GM19455 (cell line): Measurements from ENCODE around the gene CD84.
"Not testable (repeated sequence)": the region's sequence is repeated elsewhere in the genome, so short reads cannot be mapped to it uniquely, and the experiment has no call there.

ENCODE experiments used
- ATAC-seq: cut with Tn5 transposase; IDR thresholded peaks from one replicate; pipeline ENCODE4 v1.9.1; 2021; ENCODE audit not compliant: unreplicated experiment

CD84 gene

GRCh38 chr1:160544647-160545046 is 34.6 kb downstream of the CD84 start:
- ATAC-seq: no peak

GRCh38 chr1:160542303-160542945 is 36.9 kb downstream of the CD84 start:
- no peak for ATAC-seq

GRCh38 chr1:160541622-160542302 is 37.5 kb downstream of the CD84 start:
- no peak for ATAC-seq

DNA sequence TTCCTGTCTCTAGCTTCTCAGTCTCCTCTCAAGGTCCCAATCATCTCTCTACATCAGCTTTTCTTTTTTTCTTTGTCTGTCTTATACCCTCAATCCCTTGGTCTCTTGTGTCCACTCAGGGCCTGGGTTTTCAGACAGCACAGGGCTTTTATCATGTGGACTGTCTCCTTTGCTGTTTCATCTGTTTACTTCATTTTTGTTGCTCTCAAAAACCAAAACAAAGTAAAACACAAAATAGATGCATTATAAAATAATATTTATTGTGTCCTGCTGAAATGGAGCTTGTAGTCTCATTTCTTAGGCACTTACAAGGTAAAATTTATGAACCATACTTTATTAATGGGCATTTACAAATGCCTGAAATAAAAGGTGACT is 38.5 kb downstream of the CD84 start:
- no peak for ATAC-seq

- peak; percentile 89 for ATAC-seq
These were observed 39.1 kb downstream of the CD84 start for GRCh38 chr1:160539990-160540858.

- no peak for ATAC-seq
These were observed 39.7 kb downstream of the CD84 start for GRCh38 chr1:160539684-160539989.

DNA sequence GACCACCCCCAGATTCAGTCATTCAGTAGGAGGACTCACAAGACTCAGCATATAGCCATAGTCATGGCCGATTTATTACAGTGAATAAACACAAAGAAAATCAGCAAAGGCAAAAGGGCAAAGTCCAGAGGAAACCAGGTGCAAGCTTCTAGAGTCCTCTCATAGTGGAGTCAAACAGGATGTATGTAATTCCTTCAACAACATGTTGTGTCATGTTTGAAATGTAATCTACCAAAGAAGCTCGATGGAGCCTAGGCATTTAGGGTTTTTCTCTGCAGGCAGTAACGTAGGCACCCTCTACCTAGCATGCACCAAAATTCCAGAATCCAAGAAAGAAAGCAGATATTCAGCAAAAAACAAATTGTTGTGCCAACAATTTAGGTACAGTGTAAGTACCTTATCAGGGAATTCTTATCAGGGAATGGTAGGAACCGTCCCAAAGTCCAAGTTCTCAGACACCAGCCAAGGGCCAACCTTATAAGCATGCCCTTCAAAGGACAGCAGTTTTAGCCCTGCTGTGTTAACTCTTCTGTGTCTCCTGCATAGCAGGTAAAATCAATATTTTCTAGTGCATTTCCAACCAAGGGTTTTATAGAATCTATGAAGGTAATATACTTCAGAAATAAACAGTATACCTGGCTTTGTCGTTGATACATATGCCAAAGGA is 40.2 kb downstream of the CD84 start:
- no peak for ATAC-seq

DNA sequence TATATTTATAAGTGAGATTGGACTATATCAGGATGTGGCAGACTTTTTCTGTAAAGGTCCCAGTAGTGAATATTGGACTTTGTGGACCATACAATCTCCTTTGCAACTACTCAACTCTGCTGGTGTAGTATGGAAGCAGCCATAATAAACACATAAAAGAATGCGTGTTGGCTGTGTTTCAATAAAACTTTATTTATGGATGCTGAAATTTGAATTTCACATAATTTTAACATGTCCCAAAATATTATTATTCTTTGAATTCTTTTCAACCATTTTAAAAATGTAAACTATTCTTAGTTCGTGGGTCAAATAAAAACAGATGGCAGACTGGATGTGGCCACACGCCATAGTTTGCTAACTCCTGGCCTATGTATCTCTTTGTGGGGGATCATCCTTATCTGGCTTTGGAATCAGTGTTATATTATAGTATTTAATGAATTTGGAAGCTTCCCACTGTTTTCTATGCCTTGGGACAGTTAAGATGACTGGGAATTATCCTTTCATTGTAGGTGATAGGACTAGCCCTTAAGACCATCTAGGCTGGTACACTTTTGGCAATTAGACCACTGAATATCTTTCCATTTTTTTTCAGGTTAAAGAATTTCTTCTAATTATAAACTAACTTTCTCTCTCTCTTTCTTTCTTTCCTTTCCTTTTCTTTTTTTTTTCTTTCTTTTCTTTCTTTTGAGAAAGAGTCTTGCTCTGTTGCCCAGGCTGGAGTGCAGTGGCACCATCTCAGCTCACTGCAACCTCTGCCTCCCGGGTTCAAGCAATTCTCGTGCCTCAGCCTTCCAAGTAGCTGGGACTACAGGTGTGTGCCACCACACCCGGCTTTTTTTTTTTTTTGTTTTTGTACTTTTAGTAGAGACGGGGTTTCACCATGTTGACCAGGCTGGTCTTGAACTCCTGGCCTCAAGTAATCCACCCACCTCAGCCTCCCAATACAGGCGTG is 41.3 kb downstream of the CD84 start:
- ATAC-seq: no peak

- ATAC-seq: no peak
These were observed 44.3 kb downstream of the CD84 start for GRCh38 chr1:160534823-160535605.

GRCh38 chr1:160532557-160532813 is 46.8 kb downstream of the CD84 start:
- not testable (repeated sequence) for ATAC-seq

GRCh38 chr1:160531809-160532556 is 47.3 kb downstream of the CD84 start:
- ATAC-seq: not testable (repeated sequence)

DNA sequence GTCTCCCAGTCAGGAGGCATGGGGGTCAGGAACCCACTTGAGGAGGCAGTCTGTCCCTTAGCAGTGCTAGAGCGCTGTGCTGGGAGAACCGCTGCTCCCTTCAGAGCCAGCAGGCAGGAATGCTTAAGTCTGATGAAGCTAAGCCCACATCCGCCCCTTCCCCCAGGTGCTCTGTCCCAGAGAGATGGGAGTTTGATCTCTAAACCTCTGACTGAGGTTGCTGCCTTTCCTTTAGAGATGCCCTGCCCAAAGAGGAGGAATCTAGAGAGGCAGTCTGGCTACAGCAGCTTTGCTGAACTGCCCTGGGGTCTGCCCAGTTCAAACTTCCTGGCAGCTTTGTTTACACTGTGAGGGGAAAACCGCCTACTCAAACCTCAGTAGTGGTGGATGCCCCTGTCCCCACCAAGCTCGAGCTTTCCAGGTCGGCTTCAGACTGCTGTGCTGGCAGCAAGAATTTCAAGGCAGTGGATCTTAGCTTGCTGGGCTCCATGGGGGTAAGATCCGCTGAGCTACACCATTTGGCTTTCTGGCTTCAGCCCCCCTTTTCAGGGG is 49.8 kb downstream of the CD84 start:
- not testable (repeated sequence) for ATAC-seq

- ATAC-seq: not testable (repeated sequence)
These were observed 55.5 kb downstream of the CD84 start for GRCh38 chr1:160523789-160524188.

DNA sequence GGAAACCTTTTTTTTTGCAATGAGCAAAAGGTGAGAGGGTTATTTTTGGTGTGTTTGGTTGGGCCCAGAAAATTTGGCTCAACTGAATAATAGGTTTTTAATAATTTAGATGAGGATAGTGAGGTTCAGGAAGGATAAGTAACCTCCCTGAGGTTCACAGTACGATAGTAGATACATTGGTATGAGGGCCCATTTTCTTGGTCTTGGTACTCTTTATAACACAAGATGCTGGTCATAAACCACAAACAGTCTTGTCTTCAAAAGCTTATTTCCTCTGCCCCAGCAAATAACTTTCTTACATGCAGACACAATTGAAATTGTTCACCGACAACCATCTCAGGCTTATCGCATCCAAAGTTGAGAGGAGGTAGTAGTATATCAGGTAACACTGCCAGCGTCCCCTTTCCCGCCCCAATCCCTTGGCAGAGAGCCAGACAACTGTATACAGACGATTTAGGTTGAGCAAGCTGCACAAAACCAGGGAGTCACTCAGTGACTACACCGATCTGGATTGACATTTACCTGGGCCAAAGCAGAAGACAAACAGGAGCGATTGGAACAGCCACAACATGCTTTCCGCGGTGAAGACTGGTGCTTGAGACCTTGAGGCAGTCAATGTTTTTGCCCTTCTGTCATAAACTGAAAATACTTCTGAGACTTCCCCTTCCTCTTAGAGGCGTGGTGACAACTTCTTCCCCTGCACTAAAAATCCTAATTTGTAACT is 56.5 kb downstream of the CD84 start, which contains the start of gene SLAMF6:
TSS of gene SLAMF6 (minus strand) at position 634 of the 724 bp plus-strand sequence. CDS start at position 571, 63 bp downstream.
- no peak for ATAC-seq

GRCh38 chr1:160522136-160522535 is 57.2 kb downstream of the CD84 start:
- no peak for ATAC-seq

DNA sequence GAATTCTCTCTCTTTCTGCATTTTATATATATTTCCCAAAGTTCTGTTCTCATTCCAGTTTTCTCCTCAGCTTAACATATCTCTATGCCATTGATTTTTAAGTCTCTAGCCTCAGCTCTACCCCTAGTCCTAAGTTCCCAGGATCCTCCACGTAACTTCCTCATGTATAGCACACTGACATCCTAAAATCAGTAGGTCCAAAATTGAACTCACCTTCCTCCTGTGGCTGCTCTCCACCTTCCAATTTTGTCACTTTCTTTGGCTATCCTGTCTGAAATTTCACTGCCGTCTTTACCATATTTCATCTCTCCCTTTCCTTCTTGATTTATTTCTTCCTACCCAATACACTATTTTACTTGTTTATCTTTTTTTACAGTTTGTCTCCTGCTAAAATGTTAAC is 57.7 kb downstream of the CD84 start:
- no peak for ATAC-seq

- ATAC-seq: no peak
These were observed 58.3 kb downstream of the CD84 start for GRCh38 chr1:160520999-160521398.

- ATAC-seq: no peak
These were observed 58.7 kb downstream of the CD84 start for GRCh38 chr1:160520582-160520981.
